Dendritic cell treated with granulocyte-macrophage colony-stimulating factor and Interleukin-4, amounts not matched to agents 40 ng/mL and 50 ng/mL, for 4 days (primary cell): Measurements from ENCODE around the gene WNK4.
"Not testable (repeated sequence)": the region's sequence is repeated elsewhere in the genome, so short reads cannot be mapped to it uniquely, and the experiment has no call there.

Experiments
- H3K27ac Mint-ChIP-seq: one replicate; pipeline ENCODE4 v1.8.0; 2022; ENCODE audit warnings: mild to moderate bottlenecking, mixed read lengths
- H3K27me3 Mint-ChIP-seq: one replicate; pipeline ENCODE4 v1.8.0; 2022; ENCODE audit warnings: mild to moderate bottlenecking, mixed read lengths
- H3K36me3 Mint-ChIP-seq: one replicate; pipeline ENCODE4 v1.8.0; 2022; ENCODE audit warnings: low read depth, mixed read lengths
- H3K4me1 Mint-ChIP-seq: one replicate; pipeline ENCODE4 v1.8.0; 2022; ENCODE audit warnings: low read depth, mixed read lengths
- H3K4me3 Mint-ChIP-seq: one replicate; pipeline ENCODE4 v1.8.0; 2022; ENCODE audit warnings: mild to moderate bottlenecking, moderate library complexity, mixed read lengths
- H3K9me3 Mint-ChIP-seq: one replicate; pipeline ENCODE4 v1.8.0; 2022; ENCODE audit warnings: mixed read lengths
- intact Hi-C: fragments of 100-400 bp; cut with micrococcal nuclease; formaldehyde crosslinking; loops from one replicate; pipeline ENCODE4 v1.15.0; 2022

WNK4 gene

GRCh38 chr17:42779936-42780850 is at the start of gene WNK4:
TSS of gene WNK4 (plus strand) at chr17:42780610. CDS start at chr17:42780699, 89 bp downstream.
- Mint-ChIP-seq H3K27ac (no peak within 1 kb of the TSS), H3K9me3 (no peaks in the 10 kb centered on the region), H3K4me1 (peaks cover 45% of the 10 kb centered on the region), H3K27me3 (peaks cover 63% of the 10 kb centered on the region), H3K4me3 (no peak within 1 kb of the TSS), H3K36me3 (peaks cover 47% of the 10 kb centered on the region)
- intact Hi-C loops, result no loop called here

- Mint-ChIP-seq H3K4me3 (no peak overlapping the region), H3K27me3 (peaks cover 6% of the 10 kb centered on the region), H3K36me3 (peaks cover 11% of the 10 kb centered on the region), H3K9me3 (no peaks in the 10 kb centered on the region), H3K4me1 (peaks cover 16% of the 10 kb centered on the region), H3K27ac (no peak overlapping the region)
- intact Hi-C loops, result no loop called here
These were observed 39.7 kb upstream of the WNK4 start for GRCh38 chr17:42740699-42741098.

GRCh38 chr17:42742916-42743315 is 37.5 kb upstream of the WNK4 start:
- H3K27me3 Mint-ChIP-seq, result peaks cover 20% of the 10 kb centered on the region
- peaks cover 16% of the 10 kb centered on the region for H3K4me1 Mint-ChIP-seq
- H3K27ac Mint-ChIP-seq, H3K9me3 Mint-ChIP-seq, H3K4me3 Mint-ChIP-seq, intact Hi-C loops: not testable (repeated sequence)
- H3K36me3 Mint-ChIP-seq, result peaks cover 11% of the 10 kb centered on the region

- no peaks in the 10 kb centered on the region for H3K9me3 Mint-ChIP-seq
- H3K36me3 Mint-ChIP-seq, result peaks cover 11% of the 10 kb centered on the region
- intact Hi-C loops, result no loop called here
- peak overlapping the region; percentile 82 for H3K4me3 Mint-ChIP-seq
- H3K27ac Mint-ChIP-seq, result peak overlapping the region; percentile 76
- peaks cover 16% of the 10 kb centered on the region for H3K4me1 Mint-ChIP-seq
- peaks cover 26% of the 10 kb centered on the region for H3K27me3 Mint-ChIP-seq
These were observed 36.7 kb upstream of the WNK4 start for GRCh38 chr17:42743595-42744282.

- H3K9me3 Mint-ChIP-seq, result no peaks in the 10 kb centered on the region
- H3K4me1 Mint-ChIP-seq, result peaks cover 16% of the 10 kb centered on the region
- peaks cover 30% of the 10 kb centered on the region for H3K27me3 Mint-ChIP-seq
- H3K4me3 Mint-ChIP-seq, result peak overlapping the region; percentile 82
- intact Hi-C loops, result no loop called here
- peaks cover 11% of the 10 kb centered on the region for H3K36me3 Mint-ChIP-seq
- peak overlapping the region; percentile 76 for H3K27ac Mint-ChIP-seq
These were observed 36.1 kb upstream of the WNK4 start for GRCh38 chr17:42744283-42744805.

GRCh38 chr17:42744806-42745617 is 35.4 kb upstream of the WNK4 start, which contains the start of gene EZH1:
TSS of gene EZH1 (minus strand) at chr17:42745040. CDS start at chr17:42728941, 16,099 bp downstream.
- Mint-ChIP-seq H3K27ac (peak within 1 kb of the TSS; percentile 76), H3K9me3 (no peaks in the 10 kb centered on the region), H3K4me1 (peaks cover 16% of the 10 kb centered on the region), H3K4me3 (peak within 1 kb of the TSS; percentile 82), H3K27me3 (peaks cover 32% of the 10 kb centered on the region), H3K36me3 (peaks cover 11% of the 10 kb centered on the region)
- intact Hi-C loops, result no loop called here

GRCh38 chr17:42748202-42748907 is 32.1 kb upstream of the WNK4 start:
- Mint-ChIP-seq H3K36me3 (peaks cover 6% of the 10 kb centered on the region), H3K4me1 (peaks cover 22% of the 10 kb centered on the region), H3K9me3 (no peaks in the 10 kb centered on the region), H3K27ac (no peak overlapping the region), H3K27me3 (peaks cover 38% of the 10 kb centered on the region), H3K4me3 (no peak overlapping the region)
- intact Hi-C loops, result no loop called here

- H3K9me3 Mint-ChIP-seq, result no peaks in the 10 kb centered on the region
- H3K36me3 Mint-ChIP-seq, result peaks cover 6% of the 10 kb centered on the region
- no peak overlapping the region for H3K27ac Mint-ChIP-seq
- H3K4me3 Mint-ChIP-seq, result no peak overlapping the region
- intact Hi-C loops, result no loop called here
- H3K4me1 Mint-ChIP-seq, result peaks cover 15% of the 10 kb centered on the region
- peaks cover 45% of the 10 kb centered on the region for H3K27me3 Mint-ChIP-seq
These were observed 31.3 kb upstream of the WNK4 start for GRCh38 chr17:42748908-42749798.

- H3K4me3 Mint-ChIP-seq, result no peak overlapping the region
- H3K4me1 Mint-ChIP-seq, result peaks cover 17% of the 10 kb centered on the region
- no peak overlapping the region for H3K27ac Mint-ChIP-seq
- no peaks in the 10 kb centered on the region for H3K36me3 Mint-ChIP-seq
- intact Hi-C loops, result no loop called here
- H3K9me3 Mint-ChIP-seq, result no peaks in the 10 kb centered on the region
- H3K27me3 Mint-ChIP-seq, result peaks cover 44% of the 10 kb centered on the region
These were observed 29.6 kb upstream of the WNK4 start for GRCh38 chr17:42750739-42751344.

GRCh38 chr17:42751628-42752027 is 28.8 kb upstream of the WNK4 start:
- Mint-ChIP-seq H3K4me1 (peaks cover 24% of the 10 kb centered on the region), H3K27ac (no peak overlapping the region), H3K9me3 (no peaks in the 10 kb centered on the region), H3K4me3 (no peak overlapping the region), H3K27me3 (peaks cover 44% of the 10 kb centered on the region), H3K36me3 (no peaks in the 10 kb centered on the region)
- intact Hi-C loops, result no loop called here

- H3K9me3 Mint-ChIP-seq, result no peaks in the 10 kb centered on the region
These were observed 25.6 kb upstream of the WNK4 start for GRCh38 chr17:42754782-42755181.

More at GRCh38 chr17:42754782-42755181, 25.6 kb upstream of the WNK4 start:
- Mint-ChIP-seq H3K4me1 (peaks cover 31% of the 10 kb centered on the region), H3K36me3 (no peaks in the 10 kb centered on the region), H3K4me3 (no peak overlapping the region), H3K27me3 (peaks cover 45% of the 10 kb centered on the region), H3K27ac (no peak overlapping the region)
- intact Hi-C loops, result no loop called here
